ENCODE measurements around the gene SULT2B1.
"Not testable (repeated sequence)": the region's sequence is repeated elsewhere in the genome, so short reads cannot be mapped to it uniquely, and the experiment has no call there.

SULT2B1 gene

DNA sequence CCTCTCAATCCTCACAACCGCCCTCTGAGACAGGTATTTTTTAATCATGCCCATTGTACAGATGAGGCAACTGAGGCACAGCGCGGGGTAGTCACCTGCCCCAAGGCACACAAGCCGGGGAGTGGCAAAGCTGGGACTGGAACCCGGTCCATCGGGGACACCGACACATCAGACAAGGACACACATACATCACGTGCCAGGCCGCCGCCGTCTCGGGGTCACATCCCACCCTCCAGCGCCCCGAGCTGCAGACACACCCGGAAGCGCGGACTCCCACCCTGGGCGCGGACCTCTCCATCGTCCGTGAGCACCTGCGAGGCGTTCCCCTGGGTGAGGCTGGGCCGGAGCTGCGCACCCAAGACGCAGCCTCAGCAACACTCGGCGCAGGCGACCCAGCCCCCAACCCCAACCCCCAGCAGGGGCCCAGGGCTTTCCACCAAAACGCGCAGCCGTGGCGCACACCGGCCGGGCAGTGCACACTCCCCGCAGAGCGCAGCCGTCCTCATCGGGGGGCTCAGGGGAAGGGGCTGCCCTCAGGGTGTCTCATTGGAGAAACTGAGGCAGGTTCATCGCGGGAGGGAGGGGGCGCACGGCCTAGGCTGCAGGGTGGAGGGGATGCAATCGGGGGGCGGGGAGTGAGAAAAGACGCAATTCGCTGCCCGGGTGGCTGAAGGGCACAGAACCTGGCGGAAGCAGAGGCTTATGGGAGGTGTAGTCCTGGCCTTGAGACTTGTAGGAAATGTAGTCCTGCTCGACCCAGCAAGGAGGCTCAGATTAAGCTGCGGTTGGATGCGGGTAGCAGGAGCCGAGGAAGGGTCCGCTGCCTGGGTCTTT, 38.5 kb upstream of the SULT2B1 start:
- TF ChIP-seq, protein P1, sequence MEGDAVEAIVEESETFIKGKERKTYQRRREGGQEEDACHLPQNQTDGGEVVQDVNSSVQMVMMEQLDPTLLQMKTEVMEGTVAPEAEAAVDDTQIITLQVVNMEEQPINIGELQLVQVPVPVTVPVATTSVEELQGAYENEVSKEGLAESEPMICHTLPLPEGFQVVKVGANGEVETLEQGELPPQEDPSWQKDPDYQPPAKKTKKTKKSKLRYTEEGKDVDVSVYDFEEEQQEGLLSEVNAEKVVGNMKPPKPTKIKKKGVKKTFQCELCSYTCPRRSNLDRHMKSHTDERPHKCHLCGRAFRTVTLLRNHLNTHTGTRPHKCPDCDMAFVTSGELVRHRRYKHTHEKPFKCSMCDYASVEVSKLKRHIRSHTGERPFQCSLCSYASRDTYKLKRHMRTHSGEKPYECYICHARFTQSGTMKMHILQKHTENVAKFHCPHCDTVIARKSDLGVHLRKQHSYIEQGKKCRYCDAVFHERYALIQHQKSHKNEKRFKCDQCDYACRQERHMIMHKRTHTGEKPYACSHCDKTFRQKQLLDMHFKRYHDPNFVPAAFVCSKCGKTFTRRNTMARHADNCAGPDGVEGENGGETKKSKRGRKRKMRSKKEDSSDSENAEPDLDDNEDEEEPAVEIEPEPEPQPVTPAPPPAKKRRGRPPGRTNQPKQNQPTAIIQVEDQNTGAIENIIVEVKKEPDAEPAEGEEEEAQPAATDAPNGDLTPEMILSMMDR (conservative IDR thresholded peaks at IDR 0.05; ENCODE audit: low read depth), result no peak
- H3K27ac ChIP-seq, result peak overlapping the region; percentile 51
- peak; percentile 67 for DNase-seq (ENCODE audit: low spot score)
- ChIA-PET POLR2A (ENCODE audit: low non-redundant PET) (no interaction called here), CTCF (interaction anchor here (0.5 to 1.5 kb wide), 4 partner anchors 33 to 76 kb away, joined by 3 to 5 read pairs (median 3); no protein-coding TSS in a partner anchor)

DNA sequence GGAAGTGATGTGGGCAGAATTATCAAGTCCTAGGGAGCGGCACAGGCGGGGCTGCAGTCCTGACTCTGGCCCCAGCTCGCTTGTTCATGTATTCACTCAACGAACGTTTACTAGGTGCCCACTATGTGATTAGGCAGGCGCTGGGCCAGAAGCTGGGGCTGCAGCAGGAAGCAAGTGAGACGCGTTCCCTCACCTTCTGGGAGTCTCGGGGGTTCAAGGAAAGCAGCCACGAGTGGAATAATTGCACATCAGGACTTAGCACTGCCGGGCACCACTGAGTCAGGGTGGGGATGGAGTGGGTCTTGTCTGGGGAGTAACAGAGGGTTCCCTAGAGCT, 37.9 kb upstream of the SULT2B1 start:
- H3K27ac ChIP-seq, result peak overlapping the region; percentile 51; the same call in 1 of the 2 replicates
- POLR2A ChIA-PET (ENCODE audit: low non-redundant PET), result no interaction called here
- TF ChIP-seq, protein P1 (conservative IDR thresholded peaks at IDR 0.05; ENCODE audit: low read depth), result no peak

DNA sequence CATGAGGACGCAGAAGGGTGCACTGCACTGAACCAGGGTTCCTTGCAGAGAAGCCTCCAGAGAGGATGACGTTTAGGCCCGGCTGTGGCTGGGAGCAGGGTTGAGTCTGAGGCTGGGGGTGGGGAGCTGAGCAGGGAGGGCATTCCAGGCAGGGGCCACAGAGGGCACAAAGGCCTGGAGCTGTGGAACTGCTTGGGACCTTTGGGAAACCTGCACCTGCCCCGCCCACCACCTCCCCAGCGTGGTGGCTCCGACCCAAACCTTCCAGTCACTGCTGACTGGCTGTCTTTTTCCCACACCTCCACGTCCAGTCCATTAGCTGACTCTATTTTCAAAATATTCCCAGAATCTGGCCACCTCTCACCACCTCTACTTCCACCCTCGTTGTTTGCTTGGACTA, 35.4 kb upstream of the SULT2B1 start:
- DNase-seq (ENCODE audit: low spot score), result no peak
- CTCF ChIA-PET, result no interaction called here
- H3K27ac ChIP-seq, result no peak overlapping the region
- POLR2A ChIA-PET (ENCODE audit: low non-redundant PET), result no interaction called here
- TF ChIP-seq, protein P1 (conservative IDR thresholded peaks at IDR 0.05; ENCODE audit: low read depth), result no peak

More for the DNA sequence above, 37.9 kb upstream of the SULT2B1 start:
- no peak for DNase-seq (ENCODE audit: low spot score)
- CTCF ChIA-PET, result interaction anchor here (0.5 to 1.5 kb wide), 2 partner anchors 69 to 75 kb away, joined by 3 to 5 read pairs; no protein-coding TSS in a partner anchor

DNA sequence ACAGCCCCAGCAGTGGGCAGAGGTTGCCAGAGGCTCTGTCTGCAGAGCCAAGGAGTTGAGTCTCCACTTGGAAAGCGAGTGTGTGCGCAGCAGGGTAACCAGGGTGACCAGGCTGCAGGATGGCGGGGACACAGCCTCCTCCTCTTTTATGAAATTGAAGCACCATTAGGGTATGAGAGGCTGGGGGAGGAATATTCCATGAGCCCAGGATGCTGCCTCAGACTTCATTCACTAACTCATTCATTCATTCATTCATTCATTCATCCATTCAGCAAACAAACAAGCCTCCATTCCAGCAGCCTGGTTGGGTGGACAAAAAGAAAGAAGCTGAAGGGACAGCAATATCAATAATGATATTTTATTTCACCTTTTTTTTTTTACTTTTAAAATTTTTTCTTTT, 33.8 kb upstream of the SULT2B1 start:
- ChIA-PET POLR2A (ENCODE audit: low non-redundant PET) (interaction anchor here (0.6 kb wide), 1 partner anchor 94 kb away, joined by 5 read pairs; no protein-coding TSS in a partner anchor), CTCF (interaction anchor here (0.7 kb wide), 1 partner anchor 33 kb away, joined by 4 read pairs; no protein-coding TSS in a partner anchor)
- no peak overlapping the region for H3K27ac ChIP-seq
- no peak for DNase-seq (ENCODE audit: low spot score)
- TF ChIP-seq, protein P1 (conservative IDR thresholded peaks at IDR 0.05; ENCODE audit: low read depth), result no peak

DNA sequence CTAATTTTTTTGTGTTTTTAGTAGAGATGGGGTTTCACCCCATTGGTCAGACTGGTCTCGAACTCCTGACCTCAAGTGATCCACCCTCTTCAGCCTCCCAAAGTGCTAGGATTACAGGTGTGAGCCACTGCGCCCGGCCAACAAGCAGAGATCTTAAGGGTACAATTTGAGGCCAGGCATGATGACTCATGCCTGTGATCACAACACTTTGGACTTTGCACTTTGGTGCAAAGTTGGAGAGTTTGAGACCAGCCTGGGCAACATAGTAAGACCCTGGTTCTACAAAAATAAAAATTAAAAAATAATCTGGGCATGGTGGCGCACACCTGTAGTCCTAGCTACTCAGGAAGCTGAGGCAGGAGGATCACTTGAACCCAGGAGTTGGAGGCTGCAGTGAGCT, 32.5 kb upstream of the SULT2B1 start:
- DNase-seq (ENCODE audit: low spot score); POLR2A ChIA-PET (ENCODE audit: low non-redundant PET); CTCF ChIA-PET; H3K27ac ChIP-seq: not testable (repeated sequence)

DNA sequence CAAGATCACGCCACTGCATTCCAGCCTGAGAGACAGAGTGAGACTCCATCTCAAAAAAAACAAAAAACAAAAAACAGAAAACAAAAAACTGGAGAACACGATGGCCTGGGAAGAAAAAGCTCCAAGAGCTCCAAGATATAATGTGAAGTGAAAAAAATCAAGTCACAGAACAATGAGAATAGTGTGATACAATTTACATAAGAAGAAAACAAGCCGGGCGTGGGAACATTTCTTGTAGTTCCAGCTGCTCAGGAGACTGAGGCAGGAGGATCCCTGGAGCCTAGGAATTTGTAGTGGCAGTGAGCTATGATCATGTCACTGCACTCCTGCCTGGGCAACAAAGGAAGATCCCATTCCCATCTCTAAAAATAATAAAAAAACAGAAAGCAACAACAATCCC, 31.8 kb upstream of the SULT2B1 start:
- ChIA-PET CTCF (no interaction called here), POLR2A (ENCODE audit: low non-redundant PET) (no interaction called here)
- DNase-seq (ENCODE audit: low spot score), result no peak
- TF ChIP-seq, protein P1 (conservative IDR thresholded peaks at IDR 0.05; ENCODE audit: low read depth), result no peak
- no peak overlapping the region for H3K27ac ChIP-seq

DNA sequence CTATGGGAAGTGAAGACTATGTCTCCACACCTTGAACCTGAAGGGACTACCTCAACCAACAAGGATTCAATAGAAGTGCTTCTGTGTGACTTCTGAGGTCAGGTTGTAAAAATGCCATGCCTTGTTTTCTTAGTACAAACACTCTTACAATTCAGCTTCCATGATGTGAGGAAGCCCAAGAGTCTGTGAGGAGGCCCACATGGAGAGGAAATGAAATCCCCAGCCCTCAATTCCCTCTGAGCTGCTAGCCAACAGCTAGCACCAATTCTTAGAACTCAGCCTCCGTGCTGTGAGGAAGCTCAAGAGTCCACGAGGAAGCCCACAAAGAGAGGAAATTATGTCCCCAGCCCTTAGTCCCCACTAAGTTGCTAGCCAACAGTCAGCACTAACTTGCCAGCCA, 27.8 kb upstream of the SULT2B1 start:
- DNase-seq (ENCODE audit: low spot score), result no peak
- no peak overlapping the region for H3K27ac ChIP-seq
- ChIA-PET POLR2A (ENCODE audit: low non-redundant PET) (no interaction called here), CTCF (interaction anchor here (0.6 kb wide), 1 partner anchor 516 kb away, joined by 3 read pairs; no protein-coding TSS in a partner anchor)
- TF ChIP-seq, protein P1 (conservative IDR thresholded peaks at IDR 0.05; ENCODE audit: low read depth), result no peak

Data from RWPE1 (cell line).